HG02678 (cell line): ENCODE data around the gene SNTB2.
"Not testable (repeated sequence)": the region's sequence is repeated elsewhere in the genome, so short reads cannot be mapped to it uniquely, and the experiment has no call there.

Experiments
- ATAC-seq: cut with Tn5 transposase; IDR thresholded peaks from one replicate; pipeline ENCODE4 v1.9.1; 2021; ENCODE audit warnings: mild to moderate bottlenecking, moderate library complexity; ENCODE audit not compliant: unreplicated experiment

The SNTB2 gene

GRCh38 chr16:69186642-69187445, at the start of gene SNTB2:
Gene SNTB2, plus strand, starts transcription at chr16:69187164. Its CDS starts 3 bp downstream, at chr16:69187167.
- peak; percentile 83 for ATAC-seq

GRCh38 chr16:69138608-69139007, 48.4 kb upstream of the SNTB2 start:
- ATAC-seq: no peak

GRCh38 chr16:69139464-69139863, 47.5 kb upstream of the SNTB2 start:
- ATAC-seq: not testable (repeated sequence)

GRCh38 chr16:69141014-69141413, 46.0 kb upstream of the SNTB2 start:
- no peak for ATAC-seq

GRCh38 chr16:69141936-69142335, 45.0 kb upstream of the SNTB2 start:
- ATAC-seq: no peak

GRCh38 chr16:69143116-69143515, 43.8 kb upstream of the SNTB2 start:
- ATAC-seq: no peak

GRCh38 chr16:69145658-69146057, 41.3 kb upstream of the SNTB2 start:
- no peak for ATAC-seq

- ATAC-seq: not testable (repeated sequence)
Measured at GRCh38 chr16:69149621-69150020, 37.3 kb upstream of the SNTB2 start.

- ATAC-seq: no peak
Measured at GRCh38 chr16:69150146-69150865, 36.7 kb upstream of the SNTB2 start.

GRCh38 chr16:69157196-69157595, 29.8 kb upstream of the SNTB2 start:
- ATAC-seq: no peak

- no peak for ATAC-seq
Measured at GRCh38 chr16:69160192-69160591, 26.8 kb upstream of the SNTB2 start.

- no peak for ATAC-seq
Measured at GRCh38 chr16:69165584-69165983, 21.4 kb upstream of the SNTB2 start.

- ATAC-seq: no peak
Measured at GRCh38 chr16:69166221-69166833, 20.6 kb upstream of the SNTB2 start.

GRCh38 chr16:69166946-69167930, 19.7 kb upstream of the SNTB2 start:
- ATAC-seq: no peak

GRCh38 chr16:69169051-69169450, 17.9 kb upstream of the SNTB2 start:
- ATAC-seq: no peak

- ATAC-seq: no peak
Measured at GRCh38 chr16:69169607-69170352, 17.2 kb upstream of the SNTB2 start.

GRCh38 chr16:69171325-69172084, 15.5 kb upstream of the SNTB2 start:
- ATAC-seq: no peak

GRCh38 chr16:69176033-69176800, 10.7 kb upstream of the SNTB2 start:
- ATAC-seq: no peak
